Smooth muscle cell (in vitro differentiated cells): ENCODE results near the gene LRRTM4. TPM values are rescaled to one million over a fixed set of nuclear protein-coding genes. Genes with fewer than 3 reads are reported as not detected.

Experiments
- DNase-seq: peaks from one replicate; lab custom pipeline; 2025; ENCODE audit not compliant: unreplicated experiment; lab: John Stamatoyannopoulos, UW
- H2AFZ ChIP-seq: fragments of 200-600 bp; sonication (generic); 2 replicates; pipeline ENCODE4 v1.6.0; 2016; ENCODE audit warnings: antibody characterized with exemption, low read depth, mild to moderate bottlenecking
- H3F3A ChIP-seq: fragments of 200-600 bp; sonication (generic); 2 replicates; pipeline ENCODE4 v1.6.0; 2017; ENCODE audit warnings: antibody characterized with exemption, low read depth
- H3K27ac ChIP-seq: fragments of 200-600 bp; sonication (generic); 2 replicates; pipeline ENCODE4 v1.5.1; 2016; ENCODE audit warnings: low read depth, mild to moderate bottlenecking
- H3K27me3 ChIP-seq: fragments of 200-600 bp; sonication (generic); 2 replicates; pipeline ENCODE4 v1.6.1; 2016; ENCODE audit warnings: low read depth, mild to moderate bottlenecking
- H3K36me3 ChIP-seq: fragments of 200-600 bp; sonication (generic); 2 replicates; pipeline ENCODE4 v1.5.1; 2016; ENCODE audit warnings: low read depth
- H3K4me1 ChIP-seq: fragments of 200-600 bp; sonication (generic); 2 replicates; pipeline ENCODE4 v1.5.1; 2016; ENCODE audit warnings: low read depth
- H3K4me2 ChIP-seq: fragments of 200-600 bp; sonication (generic); 2 replicates; pipeline ENCODE4 v1.6.0; 2016; ENCODE audit warnings: mild to moderate bottlenecking
- H3K4me3 ChIP-seq: fragments of 200-600 bp; sonication (generic); 2 replicates; pipeline ENCODE4 v1.5.1; 2016; ENCODE audit warnings: mild to moderate bottlenecking
- H3K79me2 ChIP-seq: fragments of 200-600 bp; sonication (generic); 2 replicates; pipeline ENCODE4 v1.6.0; 2016; ENCODE audit warnings: low read depth, mild to moderate bottlenecking
- H3K9ac ChIP-seq: fragments of 200-600 bp; sonication (generic); 2 replicates; pipeline ENCODE4 v1.6.0; 2016; ENCODE audit warnings: low read depth
- H3K9me3 ChIP-seq: fragments of 200-600 bp; sonication (generic); replicated peaks from 2 replicates; pipeline ENCODE4 v1.5.1; 2016; ENCODE audit warnings: low read depth
- H4K20me1 ChIP-seq: fragments of 200-600 bp; sonication (generic); 2 replicates; pipeline ENCODE4 v1.6.0; 2016; ENCODE audit warnings: low read depth
- CTCF ChIP-seq: fragments of 200-600 bp; sonication (generic); IDR thresholded peaks from 2 replicates; pipeline ENCODE4 v1.5.1; 2017; ENCODE audit warnings: borderline replicate concordance, mild to moderate bottlenecking, antibody characterized with exemption; ENCODE audit not compliant: insufficient read depth, poor library complexity, severe bottlenecking
- WGBS: methylation state at CpG from one replicate; pipeline ENCODE4 v1.1.7; 2016; ENCODE audit warnings: low lambda C conversion rate; 5-methylcytosine and 5-hydroxymethylcytosine counted together
- polyA plus RNA-seq: library from polyadenylated mRNA; unstranded; fragments of >200 nt; fragmentation: Nextera tagmentation; extraction: Ambion mirVana; gene quantifications from 2 replicates; pipeline ENCODE4 v1.2.1, GENCODE V29; 2016
- total RNA-seq: library from RNA; depleted of rRNA; stranded (reverse); fragments of >200 nt; gene quantifications from 2 replicates; pipeline ENCODE4 v1.2.3, GENCODE V29; 2014

The LRRTM4 gene
- total and polyA plus RNA-seq, 2 experiments from 2014 or later = 1.4 to 5.5 TPM

- DNase-seq = no peak
- Histone ChIP-seq H3K79me2 (no peaks in the 10 kb centered on the region), H4K20me1 (no peaks in the 10 kb centered on the region), H3K9me3 (no peaks in the 10 kb centered on the region), H3K4me1 (no peaks in the 10 kb centered on the region), H3K27ac (no peak overlapping the region), H3K4me2 (no peak overlapping the region), H3K4me3 (no peak overlapping the region), H2AFZ (no peak overlapping the region), H3K27me3 (no peaks in the 10 kb centered on the region), H3K36me3 (no peaks in the 10 kb centered on the region), H3K9ac (no peak overlapping the region), H3F3A (no peaks in the 10 kb centered on the region)
- 96% methylated on average over 1 of the region's 1 CpG for WGBS
- TF ChIP-seq CTCF = no peak
Observed at GRCh38 chr2:76737607-76738006, 784.6 kb downstream of the LRRTM4 start.

GRCh38 chr2:76733736-76734135, 788.4 kb downstream of the LRRTM4 start:
- H3K27me3 ChIP-seq = no peaks in the 10 kb centered on the region
- H4K20me1 ChIP-seq = no peaks in the 10 kb centered on the region
- no peaks in the 10 kb centered on the region for H3K36me3 ChIP-seq
- no peak for DNase-seq
- H2AFZ ChIP-seq = no peak overlapping the region
- H3K79me2 ChIP-seq = no peaks in the 10 kb centered on the region
- H3K9me3 ChIP-seq = no peaks in the 10 kb centered on the region
- H3K27ac ChIP-seq = no peak overlapping the region
- no peaks in the 10 kb centered on the region for H3K4me1 ChIP-seq
- no peak for TF ChIP-seq CTCF
- H3K4me3 ChIP-seq = no peak overlapping the region
- no peak overlapping the region for H3K9ac ChIP-seq
- no peaks in the 10 kb centered on the region for H3F3A ChIP-seq
- no peak overlapping the region for H3K4me2 ChIP-seq

GRCh38 chr2:76731157-76731556, 791.0 kb downstream of the LRRTM4 start:
- WGBS = 81% methylated on average over 4 of the region's 4 CpGs

More at GRCh38 chr2:76731157-76731556, 791.0 kb downstream of the LRRTM4 start:
- Histone ChIP-seq H2AFZ (no peak overlapping the region), H3K27ac (no peak overlapping the region), H4K20me1 (no peaks in the 10 kb centered on the region), H3K4me2 (no peak overlapping the region), H3K4me1 (no peaks in the 10 kb centered on the region), H3K9me3 (no peaks in the 10 kb centered on the region), H3F3A (no peaks in the 10 kb centered on the region), H3K36me3 (no peaks in the 10 kb centered on the region), H3K4me3 (no peak overlapping the region), H3K27me3 (no peaks in the 10 kb centered on the region), H3K9ac (no peak overlapping the region), H3K79me2 (no peaks in the 10 kb centered on the region)
- no peak for TF ChIP-seq CTCF
- no peak for DNase-seq
